ENCODE measurements around the gene RABGAP1. TPM values are rescaled to one million over a fixed set of nuclear protein-coding genes. Genes with fewer than 3 reads are reported as not detected.

Gene RABGAP1
- total and polyA plus RNA-seq, 7 donors: 15.5 to 57.9 (median 33.6) TPM

DNA sequence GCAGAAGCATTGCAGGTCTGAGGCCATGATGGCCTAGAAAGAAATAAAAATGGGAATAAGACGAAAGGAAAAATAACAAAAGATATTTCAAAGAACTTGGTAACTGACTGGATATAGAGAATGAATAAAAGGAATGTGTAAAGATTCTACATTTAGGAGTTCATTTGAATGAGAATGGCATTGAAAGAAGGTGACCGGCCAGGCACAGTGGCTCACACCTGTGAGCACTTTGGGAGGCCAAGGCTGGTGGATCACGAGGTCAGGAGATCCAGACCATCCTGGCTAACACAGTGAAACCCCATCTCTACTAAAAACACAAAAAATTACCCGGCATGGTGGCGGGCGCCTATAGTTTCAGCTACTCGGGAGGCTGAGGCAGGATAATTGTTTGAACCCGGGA, 18.1 kb upstream of the RABGAP1 start:
- Histone ChIP-seq H3K4me3 (no peak overlapping the region), H3K36me3 (ENCODE audit: insufficient read depth in 1 of 2, low read depth in 1 of 2) (peaks cover 0 to 31% of the 10 kb centered on the region in 2 donors), H3K9me3 (no peaks in the 10 kb centered on the region), H3K27me3 (ENCODE audit: insufficient read depth in 3 of 3, low read length in 2 of 3) (no peaks in the 10 kb centered on the region), H3K4me1 (no peaks in the 10 kb centered on the region), H3K27ac (no peak overlapping the region)
- no peak for ATAC-seq
- TF ChIP-seq, protein P1, sequence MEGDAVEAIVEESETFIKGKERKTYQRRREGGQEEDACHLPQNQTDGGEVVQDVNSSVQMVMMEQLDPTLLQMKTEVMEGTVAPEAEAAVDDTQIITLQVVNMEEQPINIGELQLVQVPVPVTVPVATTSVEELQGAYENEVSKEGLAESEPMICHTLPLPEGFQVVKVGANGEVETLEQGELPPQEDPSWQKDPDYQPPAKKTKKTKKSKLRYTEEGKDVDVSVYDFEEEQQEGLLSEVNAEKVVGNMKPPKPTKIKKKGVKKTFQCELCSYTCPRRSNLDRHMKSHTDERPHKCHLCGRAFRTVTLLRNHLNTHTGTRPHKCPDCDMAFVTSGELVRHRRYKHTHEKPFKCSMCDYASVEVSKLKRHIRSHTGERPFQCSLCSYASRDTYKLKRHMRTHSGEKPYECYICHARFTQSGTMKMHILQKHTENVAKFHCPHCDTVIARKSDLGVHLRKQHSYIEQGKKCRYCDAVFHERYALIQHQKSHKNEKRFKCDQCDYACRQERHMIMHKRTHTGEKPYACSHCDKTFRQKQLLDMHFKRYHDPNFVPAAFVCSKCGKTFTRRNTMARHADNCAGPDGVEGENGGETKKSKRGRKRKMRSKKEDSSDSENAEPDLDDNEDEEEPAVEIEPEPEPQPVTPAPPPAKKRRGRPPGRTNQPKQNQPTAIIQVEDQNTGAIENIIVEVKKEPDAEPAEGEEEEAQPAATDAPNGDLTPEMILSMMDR (IDR thresholded peaks at IDR 0.05): no peak
- WGBS, 3 donors: 86 to 92% (median 89%) methylated on average over 8 of the region's 8 CpGs
- DNase-seq: no peak
- intact Hi-C loops (cut with DNase I): no loop called here

DNA sequence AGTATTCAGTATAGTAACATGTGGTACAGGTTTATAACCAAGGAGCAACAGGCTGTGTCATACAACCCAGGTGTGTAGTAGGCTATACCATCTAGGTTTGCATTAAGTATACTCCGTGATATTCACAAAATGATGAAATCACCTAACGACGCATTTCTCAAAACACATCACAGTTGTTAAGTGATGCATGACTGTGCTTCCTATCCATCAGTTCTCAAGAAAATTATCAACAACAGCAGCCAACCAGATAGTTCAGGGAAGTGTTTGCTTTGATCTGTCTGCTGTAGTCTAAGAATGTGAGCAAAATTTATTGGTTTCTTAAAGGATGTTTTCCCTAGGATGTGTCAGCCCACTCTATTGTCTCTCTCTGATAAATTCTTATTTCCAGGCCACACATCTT, 16.9 kb upstream of the RABGAP1 start:
- Histone ChIP-seq H3K36me3 (ENCODE audit: insufficient read depth in 1 of 2, low read depth in 1 of 2) (peaks cover 0 to 27% of the 10 kb centered on the region in 2 donors), H3K4me1 (peaks cover 2% of the 10 kb centered on the region), H3K4me3 (no peak overlapping the region), H3K27me3 (ENCODE audit: insufficient read depth in 3 of 3, low read length in 2 of 3) (no peaks in the 10 kb centered on the region), H3K27ac (no peak overlapping the region), H3K9me3 (no peaks in the 10 kb centered on the region)
- intact Hi-C loops (cut with DNase I): no loop called here
- WGBS, 3 donors: 87 to 95% (median 92%) methylated on average over 3 of the region's 3 CpGs
- ATAC-seq: no peak
- DNase-seq: no peak
- TF ChIP-seq, protein P1 (IDR thresholded peaks at IDR 0.05): no peak

DNA sequence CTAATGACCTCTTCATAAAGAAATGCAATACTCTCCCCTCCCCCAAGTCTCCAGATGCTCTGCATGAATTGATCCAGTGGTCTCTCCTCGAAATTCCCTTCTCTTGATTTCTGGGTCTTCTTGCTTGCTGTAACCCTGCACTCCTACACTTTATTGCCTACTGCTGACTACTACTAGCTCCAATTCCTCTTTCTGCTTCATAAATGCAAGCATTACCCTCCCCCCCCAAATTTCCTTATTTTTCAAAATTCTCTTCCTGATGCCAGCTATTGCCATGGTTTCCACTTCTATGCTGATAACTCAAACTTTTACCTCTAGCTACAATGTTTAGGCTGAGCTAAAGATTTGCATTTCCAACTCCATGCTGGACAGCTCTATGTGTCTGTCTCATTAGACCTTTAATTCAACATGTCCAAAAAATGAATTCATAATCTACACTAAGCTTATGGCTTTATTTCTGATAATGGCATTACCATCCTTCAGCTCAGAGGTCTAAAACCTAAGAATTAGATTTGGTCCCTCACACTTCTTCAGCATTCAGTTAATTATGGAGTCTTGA, 10.9 kb upstream of the RABGAP1 start:
- Histone ChIP-seq H3K27me3 (ENCODE audit: insufficient read depth in 3 of 3, low read length in 2 of 3) (no peaks in the 10 kb centered on the region), H3K4me1 (peaks cover 35% of the 10 kb centered on the region), H3K4me3 (peak overlapping the region; percentile 96), H3K9me3 (no peaks in the 10 kb centered on the region), H3K36me3 (ENCODE audit: insufficient read depth in 1 of 2, low read depth in 1 of 2) (peaks cover 0 to 3% of the 10 kb centered on the region in 2 donors), H3K27ac (no peak overlapping the region)
- 43 to 81% (median 57%) methylated on average over 1 of the region's 1 CpG for WGBS, 3 donors
- TF ChIP-seq, protein P1 (IDR thresholded peaks at IDR 0.05): no peak
- intact Hi-C loops (cut with DNase I): loop anchor here in 1 of 2 donors (10.0 kb wide), 1 partner anchor 65 kb away; no protein-coding TSS in a partner anchor
- ATAC-seq: no peak
- no peak for DNase-seq

DNA sequence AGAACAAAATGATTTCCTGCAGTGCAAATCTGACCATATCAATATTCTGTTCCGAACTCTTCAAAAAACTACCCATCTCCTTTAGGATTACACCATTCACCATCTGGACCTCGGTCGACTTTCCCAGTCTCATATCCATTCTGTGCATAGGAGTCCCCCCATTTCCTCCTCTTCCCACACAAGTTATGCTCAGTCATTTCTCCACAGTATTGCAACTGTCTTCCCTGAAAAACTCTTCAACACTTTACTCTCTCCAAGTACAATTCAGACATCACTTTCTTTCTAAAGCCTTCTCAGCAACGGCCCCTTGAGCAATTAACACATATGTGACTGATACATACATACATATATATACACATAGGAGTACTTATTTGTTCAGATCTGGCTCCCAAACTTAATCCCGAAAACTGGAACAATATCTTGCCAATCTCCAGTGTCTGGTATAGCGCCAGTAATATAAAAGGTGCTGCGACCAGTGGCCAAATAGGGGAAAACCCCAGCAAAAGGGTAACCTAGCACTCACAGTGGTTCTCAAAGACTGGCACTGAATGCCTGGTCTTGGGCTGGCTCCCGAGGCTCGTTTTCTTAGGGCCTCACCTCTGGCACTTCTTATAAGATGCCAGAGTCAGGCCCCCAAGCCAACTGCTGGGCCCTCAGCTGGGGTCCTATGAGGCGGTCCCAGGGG, 10.1 kb upstream of the RABGAP1 start:
- H3K36me3 ChIP-seq (ENCODE audit: insufficient read depth in 1 of 2, low read depth in 1 of 2): peaks cover 0 to 3% of the 10 kb centered on the region in 2 donors
- TF ChIP-seq, protein P1 (IDR thresholded peaks at IDR 0.05): no peak
- no peaks in the 10 kb centered on the region for H3K27me3 ChIP-seq (ENCODE audit: insufficient read depth in 3 of 3, low read length in 2 of 3)
- no peak for ATAC-seq
- no peaks in the 10 kb centered on the region for H3K9me3 ChIP-seq
- peak overlapping the region; percentile 96 for H3K4me3 ChIP-seq
- intact Hi-C loops (cut with DNase I): loop anchor here in 1 of 2 donors (10.0 kb wide), 1 partner anchor 64 kb away; no protein-coding TSS in a partner anchor
- H3K4me1 ChIP-seq: peaks cover 35% of the 10 kb centered on the region
- no peak for DNase-seq
- peak overlapping the region; percentile 92 for H3K27ac ChIP-seq
- 20 to 24% (median 20%) methylated on average over 10 of the region's 10 CpGs for WGBS, 3 donors
